GM12891 (cell line): Measurements from ENCODE around the gene BLCAP.

Experiments used
- POLR2A ChIP-seq: IDR thresholded peaks from 2 replicates; pipeline ENCODE4 v1.6.1; 2011; ENCODE audit warnings: low read depth, low read length, control low read depth
- POLR2AphosphoS5 ChIP-seq: IDR thresholded peaks from 2 replicates; pipeline ENCODE4 v1.6.1; 2011; ENCODE audit warnings: low read depth, low read length, control low read depth
- TAF1 ChIP-seq: IDR thresholded peaks from 2 replicates; pipeline ENCODE4 v1.6.1; 2011; ENCODE audit warnings: low read depth, low read length, control low read depth

GRCh38 chr20:37526839-37527637 lies 638 bp downstream of the BLCAP start:
- TF ChIP-seq POLR2A (no peak), POLR2AphosphoS5 (no peak), TAF1 (no peak)
